ENCODE measurements around the gene PTDSS2.
"Not testable (repeated sequence)": the region's sequence is repeated elsewhere in the genome, so short reads cannot be mapped to it uniquely, and the experiment has no call there.

PTDSS2 gene

DNA sequence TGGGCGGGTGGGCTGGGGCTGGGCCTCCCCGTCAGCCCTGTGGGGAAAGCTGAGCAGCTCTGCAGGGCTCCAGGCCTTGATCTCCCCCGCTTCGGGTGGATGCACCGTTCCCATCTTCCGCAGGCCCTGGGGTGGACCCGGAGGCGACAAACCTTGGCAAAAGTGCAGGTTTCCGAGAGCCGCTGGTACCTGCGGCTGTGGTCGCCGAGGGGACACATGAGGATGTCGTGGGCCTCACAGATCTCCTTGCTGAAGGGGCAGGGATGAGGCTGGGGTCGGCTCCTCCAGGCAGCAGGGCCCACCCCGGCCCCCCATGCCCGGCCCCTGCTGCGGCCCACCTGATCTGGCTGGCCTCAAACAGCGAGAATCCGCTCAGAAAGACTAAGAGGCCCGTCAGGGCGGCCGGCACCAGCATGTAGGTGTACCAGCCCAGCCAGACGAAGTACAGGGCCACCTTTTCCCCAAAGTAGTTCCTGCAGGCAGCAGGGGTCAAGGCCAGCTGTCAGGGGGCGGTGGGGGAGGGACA, 20.1 kb upstream of the PTDSS2 start:
- in situ Hi-C loops (cut with MboI; ENCODE audit: low sequenced_read_pairs), result no loop called here

DNA sequence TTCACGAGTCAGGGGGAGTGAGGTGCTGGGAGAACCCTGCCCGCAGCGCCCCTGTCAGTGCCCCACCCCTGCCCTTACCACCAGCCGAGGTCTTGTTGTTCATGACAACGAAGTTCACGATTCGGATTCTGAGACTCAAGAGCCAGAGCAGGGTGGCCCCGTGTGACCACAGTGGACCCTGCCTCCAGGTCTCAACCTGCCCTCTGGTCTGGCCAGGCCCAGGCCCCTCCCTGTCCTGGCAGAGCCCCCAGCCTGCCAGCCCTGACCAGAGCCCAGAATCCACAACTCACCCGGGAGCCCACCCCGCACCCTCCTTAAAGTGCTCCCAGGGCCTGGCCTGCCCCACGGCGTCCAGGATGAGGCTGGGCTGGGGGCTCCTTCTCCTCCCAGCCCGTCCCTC, 18.2 kb upstream of the PTDSS2 start:
- in situ Hi-C loops (cut with MboI; ENCODE audit: low sequenced_read_pairs), result no loop called here

DNA sequence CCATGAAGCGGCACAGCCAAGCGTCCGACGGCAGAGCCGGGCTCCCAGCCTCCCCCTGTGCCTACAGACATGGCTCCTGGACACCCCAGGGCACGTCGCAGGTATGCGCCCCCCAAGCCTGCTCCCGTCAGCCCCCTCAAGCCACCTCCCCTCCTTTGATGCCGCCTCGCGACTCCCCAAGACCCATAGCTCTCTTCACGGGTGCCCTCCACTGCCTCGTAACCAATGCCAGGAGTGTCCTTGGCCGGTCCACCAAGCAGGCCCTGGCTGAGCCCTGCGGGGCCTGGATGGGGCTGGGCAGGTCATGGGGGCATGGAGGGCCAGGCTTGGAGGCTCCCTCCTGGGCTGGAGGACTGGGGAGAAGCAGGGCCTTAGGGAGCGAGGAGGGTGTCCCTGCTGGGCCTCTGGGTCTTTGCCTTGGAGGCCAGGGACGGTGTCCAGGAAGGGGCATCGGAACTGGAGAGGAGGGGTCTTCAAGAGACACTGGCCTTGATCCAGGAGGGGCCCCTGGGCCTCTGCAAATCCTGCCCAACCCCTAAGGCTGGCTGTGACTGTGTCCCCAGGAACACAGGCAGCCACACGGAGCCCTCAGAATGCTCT, 17.5 kb upstream of the PTDSS2 start:
- in situ Hi-C loops (cut with MboI; ENCODE audit: low sequenced_read_pairs), result no loop called here

DNA sequence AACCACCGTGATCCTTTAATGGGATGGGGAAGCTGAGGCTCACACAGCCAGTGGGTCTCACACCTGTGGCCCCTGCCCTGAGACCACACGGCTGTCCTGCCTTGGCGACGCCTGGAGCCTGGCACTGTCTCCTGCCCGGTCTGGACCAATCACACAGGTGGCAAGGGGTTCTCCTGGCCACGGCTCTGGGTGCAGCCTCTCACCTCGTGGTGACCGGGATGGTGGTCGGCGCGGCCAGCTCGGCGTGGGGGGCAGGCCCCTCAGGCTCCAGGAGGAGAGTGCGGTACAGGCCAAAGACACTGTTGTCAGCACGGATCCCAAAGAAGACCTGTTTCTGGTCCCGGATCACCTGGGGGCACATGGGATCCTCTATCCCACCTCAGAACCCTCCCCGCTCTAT, 17.0 kb upstream of the PTDSS2 start:
- in situ Hi-C loops (cut with MboI; ENCODE audit: low sequenced_read_pairs), result no loop called here

DNA sequence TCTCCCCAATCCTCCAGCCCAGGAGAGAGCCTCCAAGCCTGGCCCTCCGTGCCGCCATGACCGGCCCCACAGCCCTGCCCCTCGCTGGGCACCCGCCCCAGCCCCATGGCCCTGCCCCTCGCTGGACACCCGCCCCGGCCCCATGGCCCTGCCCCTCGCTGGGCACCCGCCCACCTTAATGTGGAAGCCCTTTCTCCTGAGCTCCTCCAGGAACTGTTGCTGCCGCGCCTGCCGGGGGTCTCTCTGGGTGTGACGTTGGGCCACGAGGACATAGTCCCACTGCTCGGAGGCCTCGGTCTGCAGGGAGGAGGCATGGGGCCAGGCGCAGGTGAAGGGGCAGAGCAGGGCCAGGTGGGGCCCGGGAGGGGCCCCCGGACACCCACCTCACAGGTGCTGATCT, 16.4 kb upstream of the PTDSS2 start:
- in situ Hi-C loops (cut with MboI; ENCODE audit: low sequenced_read_pairs), result no loop called here

DNA sequence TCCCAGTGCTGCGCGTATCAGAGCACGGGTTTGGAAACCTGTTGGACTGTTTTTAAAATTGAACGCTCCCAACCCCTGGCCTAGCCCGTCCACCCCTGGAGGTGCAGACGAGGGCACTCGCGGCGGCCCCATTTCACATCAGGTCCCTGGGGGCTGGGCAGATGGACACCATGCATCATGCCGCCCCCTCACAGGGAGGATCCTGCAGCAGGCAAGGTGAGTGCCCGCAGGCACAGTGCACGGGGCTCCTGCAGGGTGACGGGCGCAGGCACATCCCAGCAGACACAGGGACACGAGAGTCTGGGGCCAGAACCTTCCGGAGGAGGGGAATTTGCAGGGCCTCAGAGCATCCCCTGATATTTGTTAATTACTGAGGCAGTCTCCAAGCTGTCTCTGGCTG, 15.6 kb upstream of the PTDSS2 start:
- in situ Hi-C loops (cut with MboI; ENCODE audit: low sequenced_read_pairs), result no loop called here

DNA sequence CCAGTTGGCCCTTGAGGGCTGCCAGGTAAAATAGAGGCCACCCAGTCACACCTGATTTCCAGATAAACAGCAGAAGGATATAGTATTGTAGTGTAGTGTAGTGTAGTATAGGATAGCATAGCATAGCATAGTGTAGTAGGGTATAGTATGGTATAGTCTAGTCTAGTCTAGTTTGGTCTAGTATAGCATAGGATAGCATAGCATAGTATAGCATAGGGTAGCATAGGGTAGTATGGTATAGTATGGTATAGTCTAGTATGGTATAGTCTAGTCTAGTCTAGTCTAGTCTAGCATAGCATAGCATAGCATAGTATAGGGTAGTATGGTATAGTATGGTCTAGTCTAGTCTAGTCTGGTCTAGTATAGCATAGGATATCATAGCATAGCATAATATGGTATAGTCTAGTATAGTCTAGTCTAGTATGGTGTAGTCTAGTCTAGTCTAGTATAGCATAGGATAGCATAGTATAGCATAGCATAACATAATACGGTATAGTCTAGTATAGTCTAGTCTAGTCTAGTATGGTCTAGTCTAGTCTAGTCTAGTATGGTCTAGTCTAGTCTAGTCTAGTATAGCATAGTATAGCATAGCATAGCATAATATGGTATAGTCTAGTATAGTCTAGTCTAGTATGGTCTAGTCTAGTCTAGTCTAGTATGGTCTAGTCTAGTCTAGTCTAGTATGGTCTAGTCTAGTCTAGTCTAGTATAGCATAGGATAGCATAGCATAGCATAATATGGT, 14.9 kb upstream of the PTDSS2 start:
- in situ Hi-C loops (cut with MboI; ENCODE audit: low sequenced_read_pairs), result not testable (repeated sequence)

DNA sequence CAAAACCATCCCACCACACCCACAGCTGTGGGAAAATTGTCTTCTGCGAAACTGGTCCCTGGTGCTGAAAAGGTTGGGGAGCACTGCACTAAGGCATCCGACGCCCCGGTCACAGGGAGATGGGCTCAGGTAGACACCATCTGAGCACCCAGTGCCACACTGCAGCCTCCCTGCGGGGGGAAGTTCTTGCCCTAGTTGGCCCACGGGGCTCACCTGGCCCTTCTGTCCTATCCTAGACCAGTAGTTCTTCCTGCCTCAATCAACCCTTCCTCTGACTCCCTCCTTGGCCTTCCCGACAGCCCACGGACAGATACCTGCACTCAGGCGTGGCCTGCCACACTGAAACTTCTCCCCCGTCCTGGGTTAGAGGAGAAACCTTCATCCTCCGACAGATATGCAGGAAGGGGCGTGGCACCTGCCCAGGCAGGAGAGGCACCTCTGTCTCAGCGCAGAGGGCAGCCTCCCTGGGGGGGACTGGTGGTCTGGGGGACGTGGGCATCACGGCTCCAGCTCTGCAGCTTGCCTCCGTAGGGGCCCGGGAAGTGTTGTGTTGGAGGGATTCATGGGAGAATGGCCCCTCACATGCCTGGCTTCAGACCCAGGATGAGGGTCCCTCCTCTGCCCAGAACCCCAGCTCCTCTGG, 12.7 kb upstream of the PTDSS2 start:
- in situ Hi-C loops (cut with MboI; ENCODE audit: low sequenced_read_pairs), result no loop called here

DNA sequence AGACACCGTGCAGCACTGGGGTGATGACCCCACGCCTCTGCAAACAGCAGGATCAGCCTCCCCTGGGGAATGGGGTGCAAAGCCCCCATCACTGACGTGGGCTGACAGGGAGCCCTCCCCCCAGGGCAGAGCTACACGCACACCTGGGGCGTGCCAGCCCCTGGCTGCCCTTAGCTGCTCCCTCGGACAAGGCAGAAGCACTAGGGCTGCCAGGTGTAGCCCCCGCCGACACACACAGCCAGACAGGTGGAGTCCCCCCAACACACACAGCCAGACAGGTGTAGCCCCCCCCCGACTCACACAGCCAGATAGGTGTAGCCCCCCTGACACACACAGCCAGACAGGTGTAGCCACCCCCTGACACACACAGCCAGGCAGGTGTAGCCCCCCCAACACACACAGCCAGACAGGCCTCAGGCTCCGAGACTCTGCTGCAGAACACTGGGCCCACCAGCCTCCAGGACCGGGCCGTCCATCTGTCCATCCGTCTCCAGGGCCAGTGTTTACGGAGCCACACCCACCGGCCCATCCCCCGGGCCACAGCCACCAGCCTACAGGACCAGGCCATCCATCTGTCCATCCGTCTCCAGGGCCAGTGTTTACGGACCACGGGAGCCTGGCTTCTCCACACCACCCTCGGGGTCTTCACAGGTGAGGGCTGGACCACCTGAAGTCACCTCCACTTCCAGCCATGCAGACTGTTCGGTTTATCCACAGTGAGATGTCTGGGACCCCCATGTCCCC, 11.8 kb upstream of the PTDSS2 start:
- in situ Hi-C loops (cut with MboI; ENCODE audit: low sequenced_read_pairs), result no loop called here

DNA sequence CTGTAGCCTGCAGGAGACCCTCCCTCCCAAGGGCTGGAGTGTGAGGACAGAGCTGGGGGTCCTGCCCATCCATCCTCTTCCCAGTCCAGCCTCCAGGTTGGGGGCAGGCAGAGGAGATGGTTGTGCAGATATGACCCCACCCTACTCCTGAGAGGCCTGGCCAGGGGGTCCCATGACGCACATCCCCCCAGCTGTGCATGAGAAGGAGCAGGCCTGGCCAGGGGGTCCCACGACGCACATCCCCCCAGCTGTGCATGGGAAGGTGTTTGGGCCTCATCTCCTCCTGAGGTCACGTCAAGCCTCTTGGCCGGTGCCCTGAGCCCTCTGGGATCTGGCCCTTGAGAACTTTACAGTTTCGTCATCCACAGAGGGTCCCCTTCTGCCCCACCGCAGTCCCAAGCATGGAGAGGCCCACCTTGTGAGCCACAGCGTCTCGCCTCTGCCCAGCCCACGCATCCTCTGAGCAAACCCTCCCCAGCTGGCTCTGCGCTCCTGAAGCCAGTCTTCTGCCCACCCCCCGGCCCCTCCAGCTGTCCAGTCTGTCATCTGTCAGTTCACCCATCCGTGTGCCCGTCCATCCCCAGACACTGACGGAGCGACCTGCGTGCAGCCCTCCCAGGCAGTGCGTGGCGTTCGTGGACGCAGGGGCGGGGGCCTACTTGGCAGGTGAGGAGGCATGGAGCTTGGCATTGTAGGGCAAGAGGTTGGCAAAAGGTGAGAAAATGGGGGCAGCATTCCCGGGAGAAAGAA, 10.6 kb upstream of the PTDSS2 start:
- in situ Hi-C loops (cut with MboI; ENCODE audit: low sequenced_read_pairs), result no loop called here

DNA sequence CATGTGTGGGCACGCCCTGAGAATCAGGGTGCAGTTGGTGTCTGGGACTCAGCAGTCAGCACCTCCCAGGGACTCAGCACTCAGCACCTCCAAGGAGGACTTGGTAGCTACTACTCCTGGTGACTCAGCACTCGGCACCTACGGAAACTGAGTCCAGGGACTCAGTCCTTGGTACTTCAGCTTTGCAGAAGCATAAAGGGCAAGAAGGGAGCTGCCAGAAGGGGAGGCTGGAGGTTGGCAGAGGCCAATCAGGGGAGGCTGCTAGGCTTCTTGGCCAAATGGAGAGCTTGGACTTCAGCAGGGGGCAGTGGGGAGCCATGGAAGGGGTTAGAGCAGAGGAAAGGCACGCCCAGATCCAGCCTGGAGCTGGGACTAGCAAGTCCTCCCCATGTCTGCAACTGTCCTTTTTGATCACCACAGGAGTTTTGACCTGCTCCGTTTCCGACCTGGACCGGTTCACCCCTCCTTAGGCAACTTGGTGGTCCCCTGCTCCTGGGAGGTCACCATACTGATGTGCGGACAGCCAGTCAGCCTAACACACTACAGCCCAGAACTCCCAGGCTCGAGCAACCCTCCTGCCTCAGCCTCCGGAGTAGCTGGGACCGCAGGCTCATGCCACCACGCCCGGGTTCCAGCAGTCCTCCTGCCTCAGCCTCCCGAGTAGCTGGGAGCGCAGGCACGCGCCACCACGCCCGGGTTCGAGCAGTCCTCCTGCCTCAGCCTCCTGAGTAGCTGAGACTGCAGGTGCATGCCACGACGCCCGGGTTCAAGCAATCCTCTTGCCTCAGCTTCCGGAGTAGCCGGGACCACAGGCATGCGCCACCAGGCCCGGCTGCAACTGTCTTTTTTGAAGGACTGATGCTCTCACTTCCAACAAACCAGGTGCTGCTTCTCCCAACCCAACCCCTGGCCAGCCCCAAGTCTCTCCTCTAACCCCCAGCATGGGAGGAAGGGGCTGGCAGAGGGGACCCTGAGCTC, 9.7 kb upstream of the PTDSS2 start:
- in situ Hi-C loops (cut with MboI; ENCODE audit: low sequenced_read_pairs), result no loop called here

DNA sequence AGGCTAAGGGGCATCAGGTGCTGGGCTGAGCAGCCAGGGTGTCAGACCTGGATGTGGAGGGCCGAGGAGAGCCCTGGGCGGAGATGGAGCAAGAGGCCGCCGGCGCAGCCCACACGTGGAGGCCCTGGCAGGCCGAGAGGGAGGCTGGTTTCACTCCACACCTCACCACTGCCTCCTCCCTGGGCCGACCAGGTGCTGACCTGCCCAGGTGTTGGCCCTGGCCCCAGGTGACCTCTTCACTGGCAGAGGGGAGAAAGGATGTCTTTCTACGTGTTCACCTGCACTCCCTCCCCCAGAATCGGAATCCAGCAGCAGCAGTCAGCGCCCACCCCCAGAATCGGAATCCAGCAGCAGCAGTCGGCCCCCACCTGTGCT, 9.0 kb upstream of the PTDSS2 start:
- in situ Hi-C loops (cut with MboI; ENCODE audit: low sequenced_read_pairs), result no loop called here

DNA sequence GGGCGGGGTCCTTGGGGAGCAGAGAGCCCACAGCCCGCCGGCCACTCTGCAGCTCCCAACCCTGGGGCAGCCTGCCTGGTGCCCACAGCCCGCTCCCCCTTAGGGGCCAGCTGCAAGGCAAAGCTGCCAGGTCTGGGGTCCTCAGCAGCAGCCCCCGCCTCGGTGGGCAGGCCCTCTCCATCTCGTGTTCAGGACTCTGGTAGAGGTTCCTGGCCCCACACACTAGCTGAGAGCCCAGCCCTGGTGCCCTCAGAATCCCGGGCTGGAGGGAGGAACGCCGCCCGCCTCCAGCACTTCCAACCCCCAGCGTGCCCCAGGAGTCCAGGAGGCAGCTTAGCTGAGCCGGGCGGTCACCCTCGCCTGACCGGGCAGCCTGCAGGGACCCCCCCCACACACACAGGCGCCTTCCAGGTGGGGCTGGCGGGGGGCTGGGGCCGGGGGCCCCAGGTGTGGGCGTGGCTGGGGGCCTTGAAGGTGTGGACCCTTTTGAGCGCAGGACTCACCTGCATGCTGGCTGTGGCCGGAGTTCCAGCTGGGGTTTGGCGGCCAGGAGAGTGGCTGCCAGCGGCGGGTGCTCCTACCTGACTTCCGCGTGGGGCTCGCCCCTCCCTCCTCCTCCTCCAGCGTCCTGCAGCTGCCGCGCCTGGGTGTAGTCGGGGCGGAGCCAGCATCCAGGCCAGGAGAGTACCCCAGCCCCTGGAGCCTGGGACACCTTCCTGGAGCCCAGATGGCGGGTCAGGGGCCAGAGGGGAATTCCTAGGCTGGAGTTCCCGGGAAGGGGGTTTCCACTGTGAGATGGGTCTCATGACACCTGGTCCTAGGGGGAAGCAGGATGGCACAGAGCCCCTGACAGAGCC, 8.4 kb upstream of the PTDSS2 start, which contains the start of gene ANO9:
ANO9 (minus strand) TSS at position 594 of the 857 bp plus-strand sequence; CDS start at position 509, 85 bp downstream.
- in situ Hi-C loops (cut with MboI; ENCODE audit: low sequenced_read_pairs), result no loop called here

DNA sequence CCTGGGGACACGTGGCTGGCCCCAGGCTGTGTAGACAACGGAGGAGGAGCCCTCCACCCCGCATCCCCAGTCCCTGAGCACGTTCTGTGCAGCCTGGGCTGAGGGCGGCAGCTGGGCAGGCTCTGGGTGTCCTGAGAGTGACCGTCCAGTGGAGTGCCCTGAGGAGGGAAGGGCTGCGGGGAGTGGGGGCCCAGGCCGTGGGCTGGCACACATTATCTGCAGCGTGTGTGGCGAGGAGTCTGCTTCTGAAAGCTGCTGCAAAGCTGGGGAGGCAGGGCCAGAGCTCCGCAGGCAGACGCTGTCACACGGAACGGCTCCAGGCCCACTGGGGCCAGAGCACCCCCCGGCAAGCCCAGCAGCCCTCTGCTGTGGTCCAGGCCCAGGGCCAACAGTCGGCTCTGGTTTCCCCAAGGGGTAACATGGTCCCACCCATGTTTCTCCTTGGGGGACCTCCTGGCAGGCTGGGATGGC, 7.4 kb upstream of the PTDSS2 start:
- in situ Hi-C loops (cut with MboI; ENCODE audit: low sequenced_read_pairs), result no loop called here

DNA sequence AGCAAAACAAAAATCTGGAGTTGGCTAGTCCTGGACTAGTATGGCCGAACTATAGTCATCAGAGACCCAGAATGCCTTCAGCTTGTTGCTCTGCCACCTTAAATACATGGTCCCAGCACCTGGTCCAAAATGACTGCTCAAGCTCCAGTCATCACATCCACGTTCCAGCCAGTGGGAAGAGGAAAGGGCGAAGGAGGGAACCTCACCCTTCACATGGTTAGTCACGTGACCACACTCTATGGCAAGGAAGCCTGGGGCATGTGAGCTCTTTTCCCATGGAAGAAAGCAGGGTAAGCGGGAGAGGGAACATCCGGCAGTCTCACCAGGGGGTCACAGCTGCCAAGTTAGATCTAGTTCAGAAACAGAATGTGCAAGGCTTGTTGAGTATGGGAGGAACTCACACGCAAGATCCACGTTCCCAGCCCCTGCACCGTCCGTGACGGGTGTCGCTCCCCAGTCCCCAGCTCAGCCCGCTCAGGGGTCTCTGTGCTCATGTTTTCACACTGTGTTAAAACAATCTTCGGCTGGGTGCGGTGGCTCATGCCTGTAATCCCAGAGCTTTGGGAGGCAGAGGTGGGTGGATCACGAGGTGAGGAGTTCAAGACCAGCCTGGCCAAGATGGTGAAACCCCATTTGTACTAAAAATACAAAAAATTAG, 6.4 kb upstream of the PTDSS2 start:
- in situ Hi-C loops (cut with MboI; ENCODE audit: low sequenced_read_pairs), result no loop called here

DNA sequence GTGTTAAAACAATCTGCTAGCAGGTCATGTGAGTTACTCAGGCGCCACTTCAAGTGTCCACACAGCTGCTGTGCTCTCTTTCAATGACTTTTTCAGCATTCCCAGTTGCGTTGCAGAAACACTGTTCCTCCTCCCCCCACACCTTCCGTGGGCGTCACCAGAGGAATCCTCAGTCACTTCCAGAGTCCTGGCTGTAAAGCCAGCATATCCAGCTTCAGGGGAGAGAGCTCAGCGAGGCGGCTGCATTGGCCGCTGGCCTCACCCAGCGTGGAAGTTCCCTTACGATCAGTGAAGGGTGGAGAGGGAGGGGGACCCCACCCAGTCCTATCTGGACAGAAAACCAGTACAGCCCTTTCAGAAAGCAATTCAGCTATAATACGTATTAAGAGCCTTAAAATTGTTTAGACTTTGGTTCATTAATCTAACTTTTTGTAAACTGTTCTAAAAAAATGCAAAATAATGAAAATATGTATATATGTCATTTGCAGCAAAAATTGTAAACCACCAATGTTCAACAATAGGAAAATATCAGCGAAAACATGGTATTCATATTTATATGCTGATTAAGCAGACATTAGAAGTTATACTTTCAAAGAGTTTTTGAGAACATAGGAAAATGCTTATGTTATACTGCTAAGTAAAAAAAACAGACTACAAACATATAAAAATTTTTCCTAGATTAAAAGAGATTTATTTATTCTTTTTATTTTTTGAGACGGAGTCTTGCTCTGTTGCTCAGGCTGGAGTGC, 5.5 kb upstream of the PTDSS2 start:
- in situ Hi-C loops (cut with MboI; ENCODE audit: low sequenced_read_pairs), result no loop called here
